IPS-NIHi11 (cell line): ENCODE results near the gene VAMP1.
A peak's percentile ranks its signal among the peaks of the same experiment; 100 is the strongest.
"Not testable (repeated sequence)": the region's sequence is repeated elsewhere in the genome, so short reads cannot be mapped to it uniquely, and the experiment has no call there.

Source experiments
- DNase-seq: peaks from one replicate; pipeline ENCODE4 v3.0.0; 2012; ENCODE audit warnings: mixed read lengths, low spot score

Gene VAMP1

GRCh38 chr12:6469609-6470374, 685 bp downstream of the VAMP1 start:
- no peak for DNase-seq

GRCh38 chr12:6469092-6469491, 1.4 kb downstream of the VAMP1 start:
- no peak for DNase-seq

GRCh38 chr12:6468283-6468575, 2.2 kb downstream of the VAMP1 start:
- DNase-seq = no peak

GRCh38 chr12:6467571-6468282, 2.8 kb downstream of the VAMP1 start:
- DNase-seq = not testable (repeated sequence)

GRCh38 chr12:6466751-6467150, 3.7 kb downstream of the VAMP1 start:
- DNase-seq = not testable (repeated sequence)

GRCh38 chr12:6466184-6466573, 4.3 kb downstream of the VAMP1 start:
- DNase-seq = no peak

- peak; percentile 77 for DNase-seq
These were observed 4.9 kb downstream of the VAMP1 start for GRCh38 chr12:6465467-6466183.

GRCh38 chr12:6464531-6464930, 5.9 kb downstream of the VAMP1 start:
- DNase-seq = no peak

GRCh38 chr12:6463858-6464257, 6.6 kb downstream of the VAMP1 start:
- DNase-seq = no peak

- DNase-seq = no peak
These were observed 7.3 kb downstream of the VAMP1 start for GRCh38 chr12:6463216-6463615.

GRCh38 chr12:6462234-6462995, 8.1 kb downstream of the VAMP1 start:
- no peak for DNase-seq

- DNase-seq = no peak
These were observed 8.9 kb downstream of the VAMP1 start for GRCh38 chr12:6461401-6462233.

GRCh38 chr12:6460751-6461371, 9.6 kb downstream of the VAMP1 start:
- DNase-seq = no peak

- no peak for DNase-seq
These were observed 11.5 kb downstream of the VAMP1 start for GRCh38 chr12:6459004-6459337.

GRCh38 chr12:6458281-6459003, 12.0 kb downstream of the VAMP1 start:
- no peak for DNase-seq

- no peak for DNase-seq
These were observed 13.1 kb downstream of the VAMP1 start for GRCh38 chr12:6457220-6457945.

GRCh38 chr12:6452944-6453630, 17.4 kb downstream of the VAMP1 start:
- DNase-seq = no peak

- DNase-seq = no peak
These were observed 18.1 kb downstream of the VAMP1 start for GRCh38 chr12:6452245-6452943.
